Calu3 (cell line): Measurements from ENCODE around the gene CDC45. TPM values are rescaled to one million over a fixed set of nuclear protein-coding genes. Genes with fewer than 3 reads are reported as not detected.
A peak's percentile ranks its signal among the peaks of the same experiment; 100 is the strongest.

Source experiments
- BruUV-seq: library from RNA; stranded (reverse); fragments of 400-500 nt; replicated peaks from 2 replicates; lab custom pipeline; 2021; lab: Mats Ljungman, UMichigan
- CTCF ChIA-PET: fragments of 300-600 bp; sonication (Branson Sonifier 250); formaldehyde crosslinking; loops from one replicate; lab custom pipeline; 2022; ENCODE audit warnings: antibody characterized with exemption; lab: Charles Lee
- DNase-seq: peaks from one replicate; pipeline ENCODE4 v3.0.0; 2022
- H3K27ac Mint-ChIP-seq: one replicate; pipeline ENCODE4 v1.8.0; 2022; ENCODE audit warnings: mixed read lengths; ENCODE audit not compliant: unreplicated experiment
- H3K27me3 Mint-ChIP-seq: one replicate; pipeline ENCODE4 v1.8.0; 2022; ENCODE audit warnings: mixed read lengths; ENCODE audit not compliant: unreplicated experiment
- H3K36me3 Mint-ChIP-seq: one replicate; pipeline ENCODE4 v1.8.0; 2022; ENCODE audit warnings: mild to moderate bottlenecking, moderate library complexity, mixed read lengths; ENCODE audit not compliant: insufficient read depth, unreplicated experiment
- H3K4me1 Mint-ChIP-seq: one replicate; pipeline ENCODE4 v1.8.0; 2022; ENCODE audit warnings: mild to moderate bottlenecking, low read depth, mixed read lengths; ENCODE audit not compliant: unreplicated experiment
- H3K4me3 Mint-ChIP-seq: one replicate; pipeline ENCODE4 v1.8.0; 2022; ENCODE audit warnings: mild to moderate bottlenecking, low read depth, moderate library complexity, mixed read lengths; ENCODE audit not compliant: unreplicated experiment
- H3K9me3 Mint-ChIP-seq: one replicate; pipeline ENCODE4 v1.8.0; 2022; ENCODE audit warnings: low read depth, mixed read lengths; ENCODE audit not compliant: unreplicated experiment
- intact Hi-C: fragments of 100-400 bp; cut with micrococcal nuclease; formaldehyde crosslinking; loops from one replicate; pipeline ENCODE4 v1.10.0; 2022; ENCODE audit not compliant: unreplicated experiment
- total RNA-seq: library from RNA; stranded (reverse); gene quantifications from 2 replicates; pipeline ENCODE4 v1.2.3, GENCODE V29; 2022
- TF ChIP-seq, protein P1 (sequence below): fragments of 200-600 bp; IDR thresholded peaks from one replicate; pipeline ENCODE4 v1.8.0; 2022; ENCODE audit warnings: antibody characterized with exemption; ENCODE audit not compliant: unreplicated experiment

CDC45 gene
- total RNA-seq, 1 experiment from 2014 or later, result 45.0 TPM

DNA sequence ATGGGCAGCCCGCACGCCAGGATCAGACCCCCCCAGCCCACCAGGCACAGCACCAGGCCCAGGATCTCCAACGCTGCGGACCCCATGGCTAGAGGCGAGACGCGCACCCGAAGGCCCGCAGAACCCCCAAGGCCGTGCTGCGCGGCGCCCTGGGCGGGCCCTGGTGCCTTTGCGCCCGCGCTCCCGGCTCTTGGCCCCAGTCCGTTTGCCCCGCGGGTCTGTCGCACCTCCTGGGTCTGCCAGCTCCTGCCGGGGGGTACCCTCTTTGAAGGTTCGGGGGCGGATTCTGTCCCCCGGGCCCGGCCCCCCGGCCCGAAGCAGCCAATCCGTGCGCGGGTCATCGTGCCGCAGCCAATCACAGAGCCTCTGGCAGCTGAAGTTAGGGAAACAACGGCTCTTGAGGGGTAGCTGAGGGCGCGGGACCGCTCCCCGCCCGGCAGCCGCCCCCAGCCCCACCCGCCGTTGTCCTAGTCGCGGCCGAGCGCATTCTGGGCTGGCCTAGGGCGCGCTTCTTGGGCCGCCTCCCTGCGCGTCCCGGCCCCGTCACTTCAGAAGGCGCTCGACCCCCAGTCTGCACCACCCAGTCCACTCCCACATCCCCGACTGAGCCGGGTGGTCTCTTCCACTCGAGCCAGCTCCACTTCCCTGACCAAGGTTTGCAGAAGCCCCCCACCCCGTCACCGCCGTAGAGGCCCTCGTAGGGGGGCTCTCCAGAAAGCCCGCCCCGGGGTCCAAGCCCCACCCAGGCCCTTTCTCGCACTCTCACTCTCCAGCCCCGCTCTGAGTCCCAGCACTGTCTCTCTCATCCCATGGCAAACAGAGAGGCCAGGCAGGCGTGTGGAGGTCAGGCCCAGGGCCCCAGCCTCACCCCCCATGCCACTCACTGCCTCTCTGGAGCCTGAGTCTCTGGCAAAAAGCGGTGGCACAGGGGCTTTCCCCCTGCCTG lies 44.7 kb downstream of the CDC45 start, which contains the start of gene CLDN5:
CLDN5 (minus strand) TSS at position 241 of the 946 bp plus-strand sequence; CDS start at position 86, 155 bp downstream.
- CTCF ChIA-PET, result no interaction called here
- H3K27me3 Mint-ChIP-seq, result peaks cover 45% of the 10 kb centered on the region
- no peak for DNase-seq
- intact Hi-C loops, result no loop called here
- TF ChIP-seq, protein P1, sequence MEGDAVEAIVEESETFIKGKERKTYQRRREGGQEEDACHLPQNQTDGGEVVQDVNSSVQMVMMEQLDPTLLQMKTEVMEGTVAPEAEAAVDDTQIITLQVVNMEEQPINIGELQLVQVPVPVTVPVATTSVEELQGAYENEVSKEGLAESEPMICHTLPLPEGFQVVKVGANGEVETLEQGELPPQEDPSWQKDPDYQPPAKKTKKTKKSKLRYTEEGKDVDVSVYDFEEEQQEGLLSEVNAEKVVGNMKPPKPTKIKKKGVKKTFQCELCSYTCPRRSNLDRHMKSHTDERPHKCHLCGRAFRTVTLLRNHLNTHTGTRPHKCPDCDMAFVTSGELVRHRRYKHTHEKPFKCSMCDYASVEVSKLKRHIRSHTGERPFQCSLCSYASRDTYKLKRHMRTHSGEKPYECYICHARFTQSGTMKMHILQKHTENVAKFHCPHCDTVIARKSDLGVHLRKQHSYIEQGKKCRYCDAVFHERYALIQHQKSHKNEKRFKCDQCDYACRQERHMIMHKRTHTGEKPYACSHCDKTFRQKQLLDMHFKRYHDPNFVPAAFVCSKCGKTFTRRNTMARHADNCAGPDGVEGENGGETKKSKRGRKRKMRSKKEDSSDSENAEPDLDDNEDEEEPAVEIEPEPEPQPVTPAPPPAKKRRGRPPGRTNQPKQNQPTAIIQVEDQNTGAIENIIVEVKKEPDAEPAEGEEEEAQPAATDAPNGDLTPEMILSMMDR, result no peak
- H3K4me3 Mint-ChIP-seq, result peak within 1 kb of the TSS; percentile 17
- no peaks in the 10 kb centered on the region for H3K9me3 Mint-ChIP-seq
- peaks cover 8% of the 10 kb centered on the region for H3K36me3 Mint-ChIP-seq
- no peak within 1 kb of the TSS for H3K27ac Mint-ChIP-seq
- no peaks in the 10 kb centered on the region for H3K4me1 Mint-ChIP-seq
- BruUV-seq, result no TSS peak

- DNase-seq, result no peak
- intact Hi-C loops, result no loop called here
- Mint-ChIP-seq H3K36me3 (peaks cover 8% of the 10 kb centered on the region), H3K4me3 (no peak overlapping the region), H3K27me3 (peaks cover 47% of the 10 kb centered on the region), H3K4me1 (no peaks in the 10 kb centered on the region), H3K9me3 (no peaks in the 10 kb centered on the region), H3K27ac (no peak overlapping the region)
- BruUV-seq, result no TSS peak
- CTCF ChIA-PET, result no interaction called here
- TF ChIP-seq, protein P1, result no peak
Observed at GRCh38 chr22:19525116-19525660, 45.5 kb downstream of the CDC45 start.

DNA sequence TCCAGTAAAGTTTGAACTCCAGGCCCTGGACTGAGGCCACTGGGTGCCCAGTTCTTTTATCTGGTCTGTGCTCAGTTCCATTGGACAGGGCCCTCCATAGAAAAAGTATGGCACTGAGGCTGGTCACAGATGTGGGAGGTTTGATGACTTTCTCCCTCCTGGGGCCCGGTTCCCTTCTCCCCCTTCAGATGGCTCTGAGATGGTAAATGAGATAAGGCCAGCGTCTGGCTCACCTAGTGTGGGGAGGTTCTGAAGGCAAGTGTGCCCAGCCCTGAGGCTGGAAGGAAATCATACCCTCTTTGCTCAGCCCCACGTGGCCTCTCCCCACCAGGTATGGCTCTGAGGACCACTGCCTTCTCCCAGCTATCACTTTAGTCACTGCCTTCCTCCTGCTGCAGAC lies 45.9 kb downstream of the CDC45 start:
- TF ChIP-seq, protein P1, result no peak
- H3K36me3 Mint-ChIP-seq, result peaks cover 8% of the 10 kb centered on the region
- intact Hi-C loops, result no loop called here
- no peak overlapping the region for H3K4me3 Mint-ChIP-seq
- no peak for DNase-seq
- CTCF ChIA-PET, result no interaction called here
- H3K27ac Mint-ChIP-seq, result no peak overlapping the region
- peaks cover 52% of the 10 kb centered on the region for H3K27me3 Mint-ChIP-seq
- no peaks in the 10 kb centered on the region for H3K9me3 Mint-ChIP-seq
- BruUV-seq, result no TSS peak
- no peaks in the 10 kb centered on the region for H3K4me1 Mint-ChIP-seq

GRCh38 chr22:19526076-19526701 lies 46.5 kb downstream of the CDC45 start:
- H3K4me1 Mint-ChIP-seq, result no peaks in the 10 kb centered on the region

More at GRCh38 chr22:19526076-19526701, 46.5 kb downstream of the CDC45 start:
- H3K27me3 Mint-ChIP-seq, result peaks cover 57% of the 10 kb centered on the region
- no peak for DNase-seq
- CTCF ChIA-PET, result interaction anchor here (0.6 kb wide), 1 partner anchor 230 kb away, joined by 4 read pairs; no protein-coding TSS in a partner anchor
- no peaks in the 10 kb centered on the region for H3K9me3 Mint-ChIP-seq
- TF ChIP-seq, protein P1, result no peak
- intact Hi-C loops, result no loop called here
- H3K27ac Mint-ChIP-seq, result no peak overlapping the region
- H3K36me3 Mint-ChIP-seq, result peaks cover 8% of the 10 kb centered on the region
- H3K4me3 Mint-ChIP-seq, result no peak overlapping the region
- BruUV-seq, result no TSS peak
